Measurements from ENCODE around the gene SPEM2. TPM values are rescaled to one million over a fixed set of nuclear protein-coding genes. Genes with fewer than 3 reads are reported as not detected.

Gene SPEM2
- total RNA-seq, 2 donors from 2014 or later, result not detected

DNA sequence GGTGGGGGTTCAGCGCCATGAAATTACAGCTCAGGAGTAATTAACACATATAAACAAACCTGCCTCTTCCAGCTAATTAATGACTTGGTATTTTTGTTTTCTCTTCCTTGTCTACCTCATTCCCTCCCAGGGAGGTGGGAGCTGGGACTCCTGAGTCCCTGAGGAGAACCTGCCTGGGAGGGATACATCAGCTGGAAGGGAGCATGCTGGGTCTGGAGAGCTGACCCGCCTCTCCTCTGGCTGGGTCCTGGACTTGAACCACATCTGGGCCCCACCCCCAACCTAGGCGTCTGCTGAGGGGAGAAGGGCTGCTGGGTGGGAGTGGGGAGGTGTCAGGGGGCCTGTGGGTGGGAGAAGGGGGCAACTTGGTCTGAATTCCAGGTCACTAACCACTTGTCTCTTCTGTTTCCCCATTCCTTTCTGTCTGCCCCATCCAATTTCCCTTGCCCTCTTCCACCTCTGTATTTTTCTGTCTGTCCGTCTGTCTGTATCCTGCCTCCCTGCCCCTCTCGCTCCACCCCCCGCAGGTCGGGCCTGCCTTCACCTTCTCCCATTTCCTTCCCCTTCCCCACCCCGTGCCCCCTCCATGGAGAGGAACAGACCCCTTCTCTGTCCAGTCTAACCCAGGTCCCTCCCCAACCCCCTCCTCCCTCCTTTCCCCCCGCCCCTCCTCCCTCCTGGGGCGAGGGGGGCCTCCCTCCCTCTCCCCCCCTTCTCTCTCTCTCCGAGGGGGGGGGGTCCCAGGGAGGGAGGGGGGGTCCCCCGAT lies 17.7 kb upstream of the SPEM2 start, which contains the start of gene NLGN2:
Gene NLGN2, plus strand, starts transcription at position 361 of the 767 bp plus-strand sequence. CDS start 411 bp downstream, outside the sequence.
- Histone ChIP-seq H3K9me3 (no peaks in the 10 kb centered on the region), H3K4me3 (no peak within 1 kb of the TSS), H3K4me1 (ENCODE audit: control insufficient read depth in 1 of 2, low read depth in 2 of 2) (peaks cover 13 to 17% of the 10 kb centered on the region in 2 donors), H3K27ac (no peak within 1 kb of the TSS), H3K27me3 (replicated peaks; ENCODE audit: insufficient read depth) (no peaks in the 10 kb centered on the region), H3K36me3 (no peaks in the 10 kb centered on the region)
- TF ChIP-seq, protein P1, sequence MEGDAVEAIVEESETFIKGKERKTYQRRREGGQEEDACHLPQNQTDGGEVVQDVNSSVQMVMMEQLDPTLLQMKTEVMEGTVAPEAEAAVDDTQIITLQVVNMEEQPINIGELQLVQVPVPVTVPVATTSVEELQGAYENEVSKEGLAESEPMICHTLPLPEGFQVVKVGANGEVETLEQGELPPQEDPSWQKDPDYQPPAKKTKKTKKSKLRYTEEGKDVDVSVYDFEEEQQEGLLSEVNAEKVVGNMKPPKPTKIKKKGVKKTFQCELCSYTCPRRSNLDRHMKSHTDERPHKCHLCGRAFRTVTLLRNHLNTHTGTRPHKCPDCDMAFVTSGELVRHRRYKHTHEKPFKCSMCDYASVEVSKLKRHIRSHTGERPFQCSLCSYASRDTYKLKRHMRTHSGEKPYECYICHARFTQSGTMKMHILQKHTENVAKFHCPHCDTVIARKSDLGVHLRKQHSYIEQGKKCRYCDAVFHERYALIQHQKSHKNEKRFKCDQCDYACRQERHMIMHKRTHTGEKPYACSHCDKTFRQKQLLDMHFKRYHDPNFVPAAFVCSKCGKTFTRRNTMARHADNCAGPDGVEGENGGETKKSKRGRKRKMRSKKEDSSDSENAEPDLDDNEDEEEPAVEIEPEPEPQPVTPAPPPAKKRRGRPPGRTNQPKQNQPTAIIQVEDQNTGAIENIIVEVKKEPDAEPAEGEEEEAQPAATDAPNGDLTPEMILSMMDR (IDR thresholded peaks at IDR 0.05), result no peak
- ATAC-seq (ENCODE audit: insufficient number of reproducible peaks, low FRiP score, low read depth) (no peak), DNase-seq (ENCODE audit: low spot score) (no peak)

DNA sequence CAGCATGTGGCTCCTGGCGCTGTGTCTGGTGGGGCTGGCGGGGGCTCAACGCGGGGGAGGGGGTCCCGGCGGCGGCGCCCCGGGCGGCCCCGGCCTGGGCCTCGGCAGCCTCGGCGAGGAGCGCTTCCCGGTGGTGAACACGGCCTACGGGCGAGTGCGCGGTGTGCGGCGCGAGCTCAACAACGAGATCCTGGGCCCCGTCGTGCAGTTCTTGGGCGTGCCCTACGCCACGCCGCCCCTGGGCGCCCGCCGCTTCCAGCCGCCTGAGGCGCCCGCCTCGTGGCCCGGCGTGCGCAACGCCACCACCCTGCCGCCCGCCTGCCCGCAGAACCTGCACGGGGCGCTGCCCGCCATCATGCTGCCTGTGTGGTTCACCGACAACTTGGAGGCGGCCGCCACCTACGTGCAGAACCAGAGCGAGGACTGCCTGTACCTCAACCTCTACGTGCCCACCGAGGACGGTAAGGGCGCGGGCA lies 17.1 kb upstream of the SPEM2 start:
- Histone ChIP-seq H3K36me3 (no peaks in the 10 kb centered on the region), H3K4me1 (ENCODE audit: control insufficient read depth in 1 of 2, low read depth in 2 of 2) (peaks cover 7 to 11% of the 10 kb centered on the region in 2 donors), H3K9me3 (no peaks in the 10 kb centered on the region), H3K27ac (no peak overlapping the region), H3K27me3 (replicated peaks; ENCODE audit: insufficient read depth) (no peaks in the 10 kb centered on the region), H3K4me3 (no peak overlapping the region)
- ATAC-seq (ENCODE audit: insufficient number of reproducible peaks, low FRiP score, low read depth), result no peak
- TF ChIP-seq, protein P1 (IDR thresholded peaks at IDR 0.05), result no peak
- DNase-seq (ENCODE audit: low spot score), result no peak

DNA sequence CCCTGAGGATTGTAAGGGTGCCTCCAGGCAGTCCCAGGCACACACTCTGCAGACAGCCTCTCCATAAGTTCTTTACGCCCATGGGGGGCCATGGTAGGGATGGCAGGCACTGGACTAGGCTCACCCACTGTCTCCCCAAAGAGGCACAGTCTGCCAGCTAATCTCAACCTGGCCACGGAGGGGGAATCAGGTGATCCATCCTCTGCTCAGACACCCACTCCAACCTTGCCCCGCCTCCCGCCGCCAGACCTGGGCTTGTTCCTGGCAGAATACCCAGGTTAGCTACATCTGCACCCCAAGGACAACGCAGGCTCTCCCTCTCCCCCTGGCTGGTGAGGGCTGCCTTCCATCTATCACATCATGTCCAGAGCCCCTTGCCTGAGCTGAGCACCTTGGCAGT lies 16.6 kb upstream of the SPEM2 start:
- no peak for DNase-seq (ENCODE audit: low spot score)
- TF ChIP-seq, protein P1 (IDR thresholded peaks at IDR 0.05), result no peak
- Histone ChIP-seq H3K4me3 (no peak overlapping the region), H3K36me3 (no peaks in the 10 kb centered on the region), H3K27ac (no peak overlapping the region), H3K4me1 (ENCODE audit: control insufficient read depth in 1 of 2, low read depth in 2 of 2) (peaks cover 7 to 11% of the 10 kb centered on the region in 2 donors), H3K27me3 (replicated peaks; ENCODE audit: insufficient read depth) (no peaks in the 10 kb centered on the region), H3K9me3 (no peaks in the 10 kb centered on the region)
- ATAC-seq (ENCODE audit: insufficient number of reproducible peaks, low FRiP score, low read depth), result no peak

DNA sequence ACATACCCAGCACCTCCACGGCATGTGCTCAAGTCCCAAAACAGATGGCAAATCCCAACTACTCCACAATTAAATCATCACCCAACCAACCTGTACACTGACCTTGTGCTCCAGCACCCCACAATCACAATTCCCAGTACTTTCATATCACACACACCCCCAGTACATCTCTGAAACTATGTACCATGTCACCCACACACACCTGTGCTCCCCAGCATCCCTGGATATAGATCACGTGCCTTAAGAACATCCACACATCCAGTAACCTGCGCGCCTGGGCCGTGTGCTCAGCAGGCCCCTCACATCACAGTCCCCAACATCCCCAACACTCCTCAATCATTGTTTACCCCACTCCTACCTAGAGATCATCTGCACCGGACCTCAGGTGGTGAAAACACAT lies 15.7 kb upstream of the SPEM2 start:
- no peak for DNase-seq (ENCODE audit: low spot score)
- TF ChIP-seq, protein P1 (IDR thresholded peaks at IDR 0.05), result no peak
- H3K27ac ChIP-seq, result no peak overlapping the region
- H3K4me1 ChIP-seq (ENCODE audit: control insufficient read depth in 1 of 2, low read depth in 2 of 2), result peaks cover 7 to 11% of the 10 kb centered on the region in 2 donors
- ATAC-seq (ENCODE audit: insufficient number of reproducible peaks, low FRiP score, low read depth), result no peak
- no peaks in the 10 kb centered on the region for H3K9me3 ChIP-seq
- no peaks in the 10 kb centered on the region for H3K36me3 ChIP-seq
- H3K4me3 ChIP-seq, result no peak overlapping the region
- H3K27me3 ChIP-seq (replicated peaks; ENCODE audit: insufficient read depth), result no peaks in the 10 kb centered on the region

DNA sequence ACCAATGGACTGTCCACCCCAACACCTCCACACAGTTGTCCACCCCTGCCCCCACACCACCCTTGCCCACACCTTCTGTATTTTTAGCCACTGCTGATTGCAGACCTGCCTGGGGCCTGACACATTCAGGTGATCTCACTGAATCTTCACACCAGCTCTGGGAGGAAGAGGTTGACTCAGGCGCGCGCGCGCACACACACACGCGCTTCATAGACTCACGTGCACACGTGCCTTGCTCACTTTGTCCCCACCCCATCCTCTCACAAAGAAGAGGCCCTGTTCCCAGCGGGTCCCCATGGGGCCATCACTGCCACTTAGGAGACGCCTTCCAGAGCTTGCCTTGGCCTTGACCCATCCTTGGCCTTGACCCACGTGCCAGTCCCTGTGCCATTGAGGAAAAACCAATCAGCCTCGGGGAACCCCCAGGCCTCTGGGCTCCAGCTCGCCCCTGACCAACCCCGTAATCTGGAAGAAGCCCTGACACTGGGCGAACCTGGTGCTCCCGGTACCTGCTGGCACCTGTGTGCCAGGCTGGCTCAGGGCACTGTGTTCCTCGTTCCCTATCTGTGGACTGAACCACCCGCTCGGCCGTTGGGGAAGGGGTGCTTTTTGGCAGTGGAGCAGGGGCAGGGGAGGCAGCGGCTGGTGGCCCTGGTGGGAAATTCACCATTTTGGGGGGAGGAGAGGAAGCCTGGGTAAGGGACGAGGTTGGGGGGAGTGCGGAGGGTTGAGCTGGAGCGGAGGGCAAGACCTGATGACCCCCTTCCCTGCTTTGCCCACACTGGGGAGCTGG lies 14.6 kb upstream of the SPEM2 start:
- H3K27me3 ChIP-seq (replicated peaks; ENCODE audit: insufficient read depth), result no peaks in the 10 kb centered on the region
- ATAC-seq (ENCODE audit: insufficient number of reproducible peaks, low FRiP score, low read depth) (no peak), DNase-seq (ENCODE audit: low spot score) (no peak)
- H3K9me3 ChIP-seq, result no peaks in the 10 kb centered on the region
- no peaks in the 10 kb centered on the region for H3K36me3 ChIP-seq
- no peak overlapping the region for H3K27ac ChIP-seq
- H3K4me3 ChIP-seq, result no peak overlapping the region
- H3K4me1 ChIP-seq (ENCODE audit: control insufficient read depth in 1 of 2, low read depth in 2 of 2), result peaks cover 0 to 5% of the 10 kb centered on the region in 2 donors
- TF ChIP-seq, protein P1 (IDR thresholded peaks at IDR 0.05), result no peak
